H9 (cell line): ENCODE measurements around the gene P2RY8. TPM values are rescaled to one million over a fixed set of nuclear protein-coding genes. Genes with fewer than 3 reads are reported as not detected.

Experiments
- DNase-seq: peaks from one replicate; pipeline ENCODE4 v3.0.0-alpha.2; 2017
- H2AFZ ChIP-seq: one replicate; pipeline ENCODE4 v1.6.1; 2013; ENCODE audit warnings: mild to moderate bottlenecking, low read length, control low read depth, moderate library complexity
- H2AK5ac ChIP-seq: 2 replicates; pipeline ENCODE4 v1.6.1; 2013; ENCODE audit warnings: low read length, control low read depth, mixed read lengths; ENCODE audit not compliant: insufficient read length
- H2BK120ac ChIP-seq: one replicate; pipeline ENCODE4 v1.6.1; 2013; ENCODE audit warnings: low read depth, mild to moderate bottlenecking, low read length, control low read depth, inconsistent platforms; ENCODE audit not compliant: poor library complexity, severe bottlenecking
- H2BK12ac ChIP-seq: 2 replicates; pipeline ENCODE4 v1.6.1; 2013; ENCODE audit warnings: low read length, control low read depth, mixed read lengths, low read depth; ENCODE audit not compliant: insufficient read length
- H2BK15ac ChIP-seq: 2 replicates; pipeline ENCODE4 v1.6.1; 2013; ENCODE audit warnings: low read depth, low read length, control low read depth
- H2BK20ac ChIP-seq: one replicate; pipeline ENCODE4 v1.6.1; 2013; ENCODE audit warnings: low read depth, mild to moderate bottlenecking, low read length, control low read depth, inconsistent platforms; ENCODE audit not compliant: poor library complexity, severe bottlenecking
- H2BK5ac ChIP-seq: 2 replicates; pipeline ENCODE4 v1.6.1; 2013; ENCODE audit warnings: low read length, control low read depth, mixed read lengths; ENCODE audit not compliant: insufficient read length
- H3K14ac ChIP-seq: 2 replicates; pipeline ENCODE4 v1.6.1; 2013; ENCODE audit warnings: low read length, control low read depth; ENCODE audit not compliant: insufficient read depth
- H3K18ac ChIP-seq: 2 replicates; pipeline ENCODE4 v1.6.1; 2013; ENCODE audit warnings: low read depth, mild to moderate bottlenecking, mixed read lengths, low read length, control low read depth; ENCODE audit not compliant: insufficient read length
- H3K23ac ChIP-seq: 2 replicates; pipeline ENCODE4 v1.6.1; 2013; ENCODE audit warnings: low read length, control low read depth, mixed read lengths, low read depth; ENCODE audit not compliant: insufficient read length
- H3K23me2 ChIP-seq: 2 replicates; pipeline ENCODE4 v1.6.1; 2013; ENCODE audit warnings: low read depth, mild to moderate bottlenecking, mixed read lengths, low read length, control low read depth; ENCODE audit not compliant: insufficient read length, poor library complexity, severe bottlenecking
- H3K27ac ChIP-seq: 2 replicates; pipeline ENCODE4 v1.5.1; 2013; ENCODE audit warnings: low read length, control low read depth, mixed read lengths, low read depth; ENCODE audit not compliant: insufficient read length
- H3K27me3 ChIP-seq: 2 replicates; pipeline ENCODE4 v1.6.1; 2013; ENCODE audit warnings: low read length, control low read depth, inconsistent platforms; ENCODE audit not compliant: insufficient read depth
- H3K4ac ChIP-seq: 2 replicates; pipeline ENCODE4 v1.6.1; 2013; ENCODE audit warnings: low read depth, mild to moderate bottlenecking, control low read depth, inconsistent platforms, low read length, moderate library complexity
- H3K4me1 ChIP-seq: 2 replicates; pipeline ENCODE4 v1.6.1; 2013; ENCODE audit warnings: low read length, control low read depth, inconsistent platforms; ENCODE audit not compliant: insufficient read depth
- H3K4me2 ChIP-seq: 2 replicates; pipeline ENCODE4 v1.6.1; 2013; ENCODE audit warnings: low read length, control low read depth, mixed read lengths; ENCODE audit not compliant: insufficient read length, insufficient read depth
- H3K56ac ChIP-seq: 2 replicates; pipeline ENCODE4 v1.6.1; 2013; ENCODE audit warnings: low read depth, mild to moderate bottlenecking, mixed read lengths, low read length, control low read depth; ENCODE audit not compliant: insufficient read length
- H3K79me1 ChIP-seq: 2 replicates; pipeline ENCODE4 v1.6.1; 2013; ENCODE audit warnings: low read depth, mild to moderate bottlenecking, moderate library complexity, low read length, control low read depth, inconsistent platforms; ENCODE audit not compliant: insufficient read depth, poor library complexity, severe bottlenecking
- H3K79me2 ChIP-seq: 2 replicates; pipeline ENCODE4 v1.6.1; 2013; ENCODE audit warnings: low read length, control low read depth, inconsistent platforms; ENCODE audit not compliant: insufficient read depth
- H3K9ac ChIP-seq: 2 replicates; pipeline ENCODE4 v1.6.1; 2013; ENCODE audit warnings: low read length, control low read depth, mixed read lengths; ENCODE audit not compliant: insufficient read length; ENCODE audit errors: extremely low read depth
- H3K9me3 ChIP-seq: one replicate; pipeline ENCODE4 v1.6.1; 2013; ENCODE audit warnings: low read depth, low read length, inconsistent platforms; ENCODE audit not compliant: control insufficient read depth
- H3T11ph ChIP-seq: one replicate; pipeline ENCODE4 v1.6.1; 2013; ENCODE audit warnings: mild to moderate bottlenecking, low read length, control low read depth, inconsistent platforms
- H4K20me1 ChIP-seq: one replicate; pipeline ENCODE4 v1.6.1; 2013; ENCODE audit not compliant: control insufficient read depth, insufficient read length, insufficient read depth
- H4K5ac ChIP-seq: 2 replicates; pipeline ENCODE4 v1.6.1; 2013; ENCODE audit warnings: low read depth, mild to moderate bottlenecking, mixed read lengths, low read length, control low read depth; ENCODE audit not compliant: insufficient read length
- H4K8ac ChIP-seq: replicated peaks from 2 replicates; pipeline ENCODE4 v1.6.1; 2013; ENCODE audit warnings: low read length, control low read depth, mixed read lengths, low read depth; ENCODE audit not compliant: insufficient read length
- H4K91ac ChIP-seq: 2 replicates; pipeline ENCODE4 v1.6.1; 2013; ENCODE audit warnings: low read depth, mild to moderate bottlenecking, moderate library complexity, mixed read lengths, low read length, control low read depth; ENCODE audit not compliant: insufficient read length
- H3K27ac Mint-ChIP-seq, 3 experiments: 2 replicates in 2 of 3; 3 replicates in 1 of 3; pipeline ENCODE4 v1.8.0; 2020 to 2021; ENCODE audit warnings: mixed read lengths in 3 of 3, mild to moderate bottlenecking in 1 of 3, moderate library complexity in 1 of 3
- H3K27me3 Mint-ChIP-seq: 2 replicates; pipeline ENCODE4 v1.8.0; 2021; ENCODE audit warnings: low read depth, mild to moderate bottlenecking, moderate library complexity, mixed read lengths
- H3K36me3 Mint-ChIP-seq, 3 experiments: 2 replicates in 2 of 3; 3 replicates in 1 of 3; pipeline ENCODE4 v1.8.0; 2020 to 2021; ENCODE audit warnings: low read depth in 3 of 3, mixed read lengths in 3 of 3; ENCODE audit not compliant: insufficient read depth in 1 of 3
- H3K4me1 Mint-ChIP-seq, 2 experiments: 2 replicates each; pipeline ENCODE4 v1.8.0; 2020; ENCODE audit warnings: mixed read lengths in 2 of 2
- H3K4me3 Mint-ChIP-seq, 2 experiments: 2 replicates in 1 of 2; 3 replicates in 1 of 2; pipeline ENCODE4 v1.8.0; 2020 to 2021; ENCODE audit warnings: mild to moderate bottlenecking in 2 of 2, mixed read lengths in 2 of 2, moderate library complexity in 1 of 2
- H3K9me3 Mint-ChIP-seq, 2 experiments: 2 replicates in 1 of 2; 3 replicates in 1 of 2; pipeline ENCODE4 v1.8.0; 2020; ENCODE audit warnings: mild to moderate bottlenecking in 2 of 2, mixed read lengths in 2 of 2, moderate library complexity in 1 of 2
- WGBS: extraction: QIAGEN DNeasy Blood & Tissue Kit; methylation state at CpG from one replicate; pipeline ENCODE4 v1.1.7; 2013; ENCODE audit warnings: missing lambda C conversion rate, low lambda C conversion rate, mixed read lengths; ENCODE audit not compliant: insufficient read length; ENCODE audit errors: extremely low coverage; 5-methylcytosine and 5-hydroxymethylcytosine counted together
- total RNA-seq: library from RNA; stranded (reverse); gene quantifications from 2 replicates; pipeline ENCODE4 v1.2.1, GENCODE V29; 2021
- TF ChIP-seq, protein P1 (sequence below): fragments of 200-600 bp; sonication (generic); conservative IDR thresholded peaks from 3 replicates; pipeline ENCODE4 v1.8.0; 2021; ENCODE audit warnings: antibody characterized with exemption, mild to moderate bottlenecking

P2RY8 gene
- total RNA-seq, 1 experiment from 2014 or later: not detected

DNA sequence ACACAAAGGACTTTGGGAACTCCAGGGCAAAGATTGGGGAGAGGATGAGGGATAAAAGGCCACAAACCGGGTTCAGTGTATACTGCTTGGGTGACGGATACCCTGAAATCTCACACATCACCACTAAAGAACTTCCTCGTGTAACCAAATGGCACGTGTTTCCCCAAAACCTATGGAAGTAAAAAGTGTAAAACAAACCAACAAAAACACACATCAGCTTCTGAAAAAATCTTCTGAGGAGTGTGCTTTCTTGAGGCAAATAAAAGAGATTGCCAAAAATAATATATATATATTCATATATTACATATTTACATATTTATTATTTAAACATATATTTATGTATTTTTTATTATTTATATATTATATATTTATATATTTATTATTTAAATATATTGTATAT is 3.9 kb downstream of the P2RY8 start:
- H3K79me2 ChIP-seq: no peaks in the 10 kb centered on the region
- no peak overlapping the region for H2BK15ac ChIP-seq
- no peaks in the 10 kb centered on the region for H3K27me3 ChIP-seq
- no peak overlapping the region for H3K14ac ChIP-seq
- no peak for DNase-seq
- Mint-ChIP-seq H3K4me3 (no peak overlapping the region), H3K9me3 (no peaks in the 10 kb centered on the region), H3K27me3 (no peaks in the 10 kb centered on the region), H3K4me1 (0 out of 4 replicates have a peak, but pooled peaks cover 0 to 3% of the 10 kb centered on the region in 2 experiments), H3K36me3 (no peaks in the 10 kb centered on the region), H3K27ac (no peak overlapping the region)
- TF ChIP-seq, protein P1, sequence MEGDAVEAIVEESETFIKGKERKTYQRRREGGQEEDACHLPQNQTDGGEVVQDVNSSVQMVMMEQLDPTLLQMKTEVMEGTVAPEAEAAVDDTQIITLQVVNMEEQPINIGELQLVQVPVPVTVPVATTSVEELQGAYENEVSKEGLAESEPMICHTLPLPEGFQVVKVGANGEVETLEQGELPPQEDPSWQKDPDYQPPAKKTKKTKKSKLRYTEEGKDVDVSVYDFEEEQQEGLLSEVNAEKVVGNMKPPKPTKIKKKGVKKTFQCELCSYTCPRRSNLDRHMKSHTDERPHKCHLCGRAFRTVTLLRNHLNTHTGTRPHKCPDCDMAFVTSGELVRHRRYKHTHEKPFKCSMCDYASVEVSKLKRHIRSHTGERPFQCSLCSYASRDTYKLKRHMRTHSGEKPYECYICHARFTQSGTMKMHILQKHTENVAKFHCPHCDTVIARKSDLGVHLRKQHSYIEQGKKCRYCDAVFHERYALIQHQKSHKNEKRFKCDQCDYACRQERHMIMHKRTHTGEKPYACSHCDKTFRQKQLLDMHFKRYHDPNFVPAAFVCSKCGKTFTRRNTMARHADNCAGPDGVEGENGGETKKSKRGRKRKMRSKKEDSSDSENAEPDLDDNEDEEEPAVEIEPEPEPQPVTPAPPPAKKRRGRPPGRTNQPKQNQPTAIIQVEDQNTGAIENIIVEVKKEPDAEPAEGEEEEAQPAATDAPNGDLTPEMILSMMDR: no peak
- H3K9me3 ChIP-seq: no peaks in the 10 kb centered on the region
- no peaks in the 10 kb centered on the region for H4K20me1 ChIP-seq
- no peak overlapping the region for H3K18ac ChIP-seq
- no peak overlapping the region for H3T11ph ChIP-seq
- H3K56ac ChIP-seq: no peak overlapping the region
- no peak overlapping the region for H2BK5ac ChIP-seq
- H4K5ac ChIP-seq: no peak overlapping the region
- H3K23ac ChIP-seq: no peak overlapping the region
- no peak overlapping the region for H3K4me2 ChIP-seq
- H3K23me2 ChIP-seq: no peaks in the 10 kb centered on the region
- H2BK120ac ChIP-seq: no peak overlapping the region
- H4K8ac ChIP-seq: no peak overlapping the region
- H2AK5ac ChIP-seq: no peak overlapping the region
- H3K79me1 ChIP-seq: no peaks in the 10 kb centered on the region
- no CpG with 5 or more reads among the region's 4 CpGs for WGBS
- no peak overlapping the region for H2BK20ac ChIP-seq
- H3K9ac ChIP-seq: no peak overlapping the region
- no peak overlapping the region for H3K27ac ChIP-seq
- no peak overlapping the region for H2AFZ ChIP-seq
- no peaks in the 10 kb centered on the region for H3K4me1 ChIP-seq
- no peak overlapping the region for H2BK12ac ChIP-seq
- no peak overlapping the region for H4K91ac ChIP-seq
- no peak overlapping the region for H3K4ac ChIP-seq
